SU-DHL-6 (cell line): ENCODE results near the gene NCOA1.

ENCODE experiments used
- H2AFZ ChIP-seq: fragments of 200-600 bp; sonication (generic); 2 replicates; pipeline ENCODE4 v1.6.1; 2014; ENCODE audit warnings: low read depth, mild to moderate bottlenecking, moderate library complexity, mixed read lengths, antibody characterized with exemption, low read length; ENCODE audit not compliant: severe bottlenecking
- H3F3A ChIP-seq: fragments of 200-600 bp; shearing (Covaris generic); 2 replicates; pipeline ENCODE4 v1.6.0; 2016; ENCODE audit warnings: antibody characterized with exemption, mild to moderate bottlenecking; ENCODE audit not compliant: insufficient read depth
- H3K27ac ChIP-seq: fragments of 200-600 bp; sonication (generic); 2 replicates; pipeline ENCODE4 v1.5.1; 2016; ENCODE audit warnings: low read depth, mild to moderate bottlenecking, low read length, moderate library complexity, mixed read lengths
- H3K27me3 ChIP-seq: fragments of 200-600 bp; sonication (generic), shearing (Covaris generic); 2 replicates; pipeline ENCODE4 v1.6.0; 2014; ENCODE audit warnings: mild to moderate bottlenecking, low read length
- H3K36me3 ChIP-seq: fragments of 200-600 bp; sonication (generic); 2 replicates; pipeline ENCODE4 v1.6.1; 2014; ENCODE audit warnings: mild to moderate bottlenecking, low read length, mixed read lengths
- H3K4me2 ChIP-seq: fragments of 300-600, 200-600 bp; shearing (Covaris generic), sonication (generic); 2 replicates; pipeline ENCODE4 v1.6.0; 2014; ENCODE audit warnings: low read length, low read depth, mild to moderate bottlenecking; ENCODE audit not compliant: poor library complexity, severe bottlenecking
- H3K4me3 ChIP-seq: fragments of 200-600 bp; sonication (generic); 2 replicates; pipeline ENCODE4 v1.5.1; 2014; ENCODE audit warnings: antibody characterized with exemption, low read length, mild to moderate bottlenecking, mixed read lengths; ENCODE audit not compliant: insufficient read depth, poor library complexity, severe bottlenecking
- H3K79me2 ChIP-seq: fragments of 200-600 bp; sonication (generic); 2 replicates; pipeline ENCODE4 v1.6.1; 2014; ENCODE audit warnings: mild to moderate bottlenecking, low read length, moderate library complexity; ENCODE audit not compliant: insufficient read depth
- H3K9ac ChIP-seq: fragments of 200-600 bp; sonication (generic); 2 replicates; pipeline ENCODE4 v1.7.0; 2014; ENCODE audit warnings: mild to moderate bottlenecking, low read length
- H3K9me2 ChIP-seq: fragments of 200-600 bp; sonication (generic); replicated peaks from 2 replicates; pipeline ENCODE4 v1.6.1; 2014; ENCODE audit warnings: low read length; ENCODE audit not compliant: insufficient read depth
- H3K9me3 ChIP-seq: fragments of 200-600 bp; sonication (generic); 2 replicates; pipeline ENCODE4 v1.6.1; 2014; ENCODE audit warnings: low read length, mixed read lengths; ENCODE audit not compliant: insufficient read depth
- H4K20me1 ChIP-seq: fragments of 200-600 bp; sonication (generic); 2 replicates; pipeline ENCODE4 v1.6.1; 2014; ENCODE audit warnings: low read depth, mild to moderate bottlenecking, antibody characterized with exemption, low read length, moderate library complexity, mixed read lengths
- CTCF ChIP-seq: fragments of 200-600 bp; sonication (generic); IDR thresholded peaks from one replicate; pipeline ENCODE4 v1.5.1; 2017; ENCODE audit warnings: antibody characterized with exemption, mild to moderate bottlenecking, low read length, moderate library complexity; ENCODE audit not compliant: insufficient read depth, poor library complexity, severe bottlenecking
- EZH2phosphoT487 ChIP-seq: fragments of 200-600 bp; sonication (generic), shearing (Covaris generic); conservative IDR thresholded peaks from 2 replicates; pipeline ENCODE4 v1.6.1; 2018; ENCODE audit warnings: mild to moderate bottlenecking, antibody characterized with exemption, low read length, moderate library complexity, mixed read lengths

NCOA1 gene

GRCh38 chr2:24512831-24513230 lies 21.8 kb downstream of the NCOA1 start:
- TF ChIP-seq EZH2phosphoT487 = no peak
- no peak for TF ChIP-seq CTCF
- Histone ChIP-seq H3K9me3 (no peaks in the 10 kb centered on the region), H3K27ac (no peak overlapping the region), H3K9me2 (no peaks in the 10 kb centered on the region), H3K27me3 (no peaks in the 10 kb centered on the region), H3F3A (no peaks in the 10 kb centered on the region), H3K79me2 (0 out of 2 replicates have a peak, but pooled peaks cover 5% of the 10 kb centered on the region), H2AFZ (no peak overlapping the region), H4K20me1 (peaks cover 3% of the 10 kb centered on the region; the same call in 1 of the 2 replicates), H3K36me3 (no peaks in the 10 kb centered on the region), H3K4me2 (no peak overlapping the region), H3K9ac (no peak overlapping the region), H3K4me3 (no peak overlapping the region)

- 0 out of 2 replicates have a peak, but pooled peaks cover 5% of the 10 kb centered on the region for H3K79me2 ChIP-seq
- H3K9me3 ChIP-seq = no peaks in the 10 kb centered on the region
These were observed 22.4 kb downstream of the NCOA1 start for GRCh38 chr2:24513281-24514071.

GRCh38 chr2:24514820-24515219 lies 23.8 kb downstream of the NCOA1 start:
- no peak overlapping the region for H3K4me2 ChIP-seq
- TF ChIP-seq CTCF = no peak
- TF ChIP-seq EZH2phosphoT487 = no peak
- no peak overlapping the region for H3K4me3 ChIP-seq
- 0 out of 2 replicates have a peak, but pooled peaks cover 3% of the 10 kb centered on the region for H4K20me1 ChIP-seq
- no peaks in the 10 kb centered on the region for H3F3A ChIP-seq
- no peak overlapping the region for H2AFZ ChIP-seq
- no peaks in the 10 kb centered on the region; the same call in 1 of the 2 replicates for H3K36me3 ChIP-seq
- H3K79me2 ChIP-seq = 0 out of 2 replicates have a peak, but pooled peaks cover 5% of the 10 kb centered on the region
- no peak overlapping the region for H3K9ac ChIP-seq
- no peaks in the 10 kb centered on the region for H3K9me3 ChIP-seq
- H3K27me3 ChIP-seq = no peaks in the 10 kb centered on the region
- no peak overlapping the region for H3K27ac ChIP-seq
- no peaks in the 10 kb centered on the region for H3K9me2 ChIP-seq

More at GRCh38 chr2:24513281-24514071, 22.4 kb downstream of the NCOA1 start:
- no peak overlapping the region for H3K9ac ChIP-seq
- H3K27me3 ChIP-seq = no peaks in the 10 kb centered on the region
- H3K4me3 ChIP-seq = no peak overlapping the region
- peaks cover 3% of the 10 kb centered on the region; the same call in 1 of the 2 replicates for H4K20me1 ChIP-seq
- H3K4me2 ChIP-seq = no peak overlapping the region
- no peaks in the 10 kb centered on the region for H3K36me3 ChIP-seq
- H3K27ac ChIP-seq = no peak overlapping the region
- H3F3A ChIP-seq = no peaks in the 10 kb centered on the region
- no peak overlapping the region for H2AFZ ChIP-seq
- no peaks in the 10 kb centered on the region for H3K9me2 ChIP-seq
- TF ChIP-seq CTCF (no peak), EZH2phosphoT487 (no peak)
